Measurements from ENCODE around the gene HCK. TPM values are rescaled to one million over a fixed set of nuclear protein-coding genes. Genes with fewer than 3 reads are reported as not detected.

Gene HCK
- total and polyA plus RNA-seq, 9 of the 15 experiments (the other 6 are each of a cell fraction or from before 2014, with no cell fraction given), result 0.09 to 0.51 (median 0.27) TPM; not detected in 6

GRCh38 chr20:32018269-32019155 lies 33.5 kb upstream of the HCK start (continued):
- TF ChIP-seq E2F6 (IDR thresholded peaks at IDR 0.05; ENCODE audit: borderline replicate concordance in 1 of 2, extremely low read depth in 1 of 2, insufficient read depth in 1 of 2, insufficient read length in 1 of 2, low read depth in 1 of 2, low read length in 1 of 2, poor library complexity in 1 of 2, severe bottlenecking in 1 of 2) (peak; percentile 7 to 19), TFAP4 (CRISPR knock-in tag; IDR thresholded peaks at IDR 0.05; ENCODE audit: borderline replicate concordance) (0 out of 2 replicates have a peak, but pooled peaks have one; percentile 26), RBFOX2 (IDR thresholded peaks at IDR 0.05; ENCODE audit: low read depth, low read length) (0 out of 2 replicates have a peak, but pooled peaks have one; percentile 39), ZBTB2 (IDR thresholded peaks at IDR 0.05) (no peak), HMGN3 (IDR thresholded peaks at IDR 0.05; ENCODE audit: borderline replicate concordance, extremely low read depth, insufficient read length, low read depth, low read length) (peak; percentile 16)

Data from K562 (cell line).